Neural progenitor cell (in vitro differentiated cells): ENCODE measurements around the gene TMEM256. TPM values are rescaled to one million over a fixed set of nuclear protein-coding genes. Genes with fewer than 3 reads are reported as not detected.

Source experiments
- DNase-seq: peaks from one replicate; pipeline ENCODE4 v3.0.0-alpha.2; 2016; ENCODE audit warnings: low spot score
- H2AFZ ChIP-seq: fragments of 200-600 bp; sonication (generic); replicated peaks from 2 replicates; pipeline ENCODE4 v1.6.1; 2016; ENCODE audit warnings: antibody characterized with exemption
- H3F3A ChIP-seq: fragments of 200-600 bp; sonication (generic); 2 replicates; pipeline ENCODE4 v1.6.1; 2016; ENCODE audit warnings: antibody characterized with exemption, low read depth
- H3K27ac ChIP-seq: fragments of 200-600 bp; sonication (generic); 2 replicates; pipeline ENCODE4 v1.5.1; 2016; ENCODE audit warnings: mild to moderate bottlenecking
- H3K27me3 ChIP-seq: fragments of 200-600 bp; sonication (generic); 2 replicates; pipeline ENCODE4 v1.6.1; 2016; ENCODE audit warnings: mild to moderate bottlenecking, moderate library complexity
- H3K36me3 ChIP-seq: fragments of 200-600 bp; sonication (generic); 2 replicates; pipeline ENCODE4 v1.5.1; 2016
- H3K4me1 ChIP-seq: fragments of 200-600 bp; sonication (generic); 2 replicates; pipeline ENCODE4 v1.6.1; 2016; ENCODE audit warnings: mixed run types
- H3K4me2 ChIP-seq: fragments of 200-600 bp; sonication (generic); 2 replicates; pipeline ENCODE4 v1.6.1; 2016
- H3K4me3 ChIP-seq: fragments of 200-600 bp; sonication (generic); 2 replicates; pipeline ENCODE4 v1.5.1; 2016
- H3K79me2 ChIP-seq: fragments of 200-600 bp; sonication (generic); 2 replicates; pipeline ENCODE4 v1.6.1; 2016; ENCODE audit warnings: low read depth
- H3K9ac ChIP-seq: fragments of 200-600 bp; sonication (generic); 2 replicates; pipeline ENCODE4 v1.6.1; 2016
- H3K9me3 ChIP-seq: fragments of 200-600 bp; sonication (generic); 2 replicates; pipeline ENCODE4 v1.5.1; 2016; ENCODE audit warnings: low read depth
- H4K20me1 ChIP-seq: fragments of 200-600 bp; sonication (generic); 2 replicates; pipeline ENCODE4 v1.6.1; 2016; ENCODE audit warnings: low read depth
- H3K27ac Mint-ChIP-seq: 3 replicates; pipeline ENCODE4 v1.8.0; 2021; ENCODE audit warnings: mixed read lengths
- H3K27me3 Mint-ChIP-seq: 2 replicates; pipeline ENCODE4 v1.8.0; 2022; ENCODE audit warnings: low read depth, mild to moderate bottlenecking, inconsistent platforms, moderate library complexity, mixed read lengths; ENCODE audit not compliant: insufficient read depth
- H3K36me3 Mint-ChIP-seq: 3 replicates; pipeline ENCODE4 v1.8.0; 2021; ENCODE audit warnings: mixed read lengths
- H3K4me1 Mint-ChIP-seq: 3 replicates; pipeline ENCODE4 v1.8.0; 2021; ENCODE audit warnings: mixed read lengths
- H3K4me3 Mint-ChIP-seq: 3 replicates; pipeline ENCODE4 v1.8.0; 2021; ENCODE audit warnings: mild to moderate bottlenecking, moderate library complexity, mixed read lengths
- H3K9me3 Mint-ChIP-seq: 3 replicates; pipeline ENCODE4 v1.8.0; 2020; ENCODE audit warnings: mixed read lengths
- EZH2 ChIP-seq: fragments of 200-600 bp; sonication (generic); IDR thresholded peaks from 2 replicates; pipeline ENCODE4 v1.6.1; 2017; ENCODE audit warnings: antibody characterized with exemption, mild to moderate bottlenecking, moderate library complexity
- EZH2phosphoT487 ChIP-seq: fragments of 200-600 bp; sonication (generic); IDR thresholded peaks from 2 replicates; pipeline ENCODE4 v1.6.1; 2017; ENCODE audit warnings: antibody characterized with exemption
- total RNA-seq: library from RNA; depleted of rRNA; stranded (reverse); fragments of >200 nt; gene quantifications from 2 replicates; pipeline ENCODE4 v1.2.3, GENCODE V29; 2015; ENCODE audit warnings: low replicate concordance
- TF ChIP-seq, protein P1 (sequence below): fragments of 200-600 bp; sonication (generic); IDR thresholded peaks from 2 replicates; pipeline ENCODE4 v1.5.1; 2017; ENCODE audit warnings: antibody characterized with exemption, mild to moderate bottlenecking

The TMEM256 gene
- total RNA-seq, 1 donor from 2014 or later, result 72.0 TPM

DNA sequence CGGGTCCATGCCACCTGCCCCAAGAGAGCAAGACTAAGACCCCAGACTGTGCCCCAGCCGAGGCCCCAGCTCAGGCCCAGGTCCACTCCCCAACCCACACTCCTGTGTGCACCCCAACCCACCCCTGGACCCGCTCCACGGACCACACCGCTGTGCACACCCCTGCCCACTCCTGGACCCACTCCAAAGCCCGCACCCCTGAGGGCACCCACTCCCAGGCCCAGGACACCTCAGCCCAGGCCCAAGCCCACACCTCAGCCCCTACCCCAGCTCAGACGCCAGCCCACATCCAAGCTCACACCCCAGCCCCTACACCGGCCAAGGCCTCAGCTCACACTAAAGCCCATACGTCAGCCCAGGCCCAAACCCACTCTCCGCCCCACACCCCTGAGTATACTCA lies 25.8 kb upstream of the TMEM256 start:
- no peaks in the 10 kb centered on the region for H3K4me1 ChIP-seq
- no peak for TF ChIP-seq EZH2
- H2AFZ ChIP-seq, result no peak overlapping the region
- Mint-ChIP-seq H3K27me3 (peaks cover 4% of the 10 kb centered on the region), H3K36me3 (no peaks in the 10 kb centered on the region), H3K4me1 (peaks cover 3% of the 10 kb centered on the region), H3K9me3 (no peaks in the 10 kb centered on the region), H3K4me3 (no peak overlapping the region), H3K27ac (no peak overlapping the region)
- no peaks in the 10 kb centered on the region for H3K9me3 ChIP-seq
- no peak overlapping the region for H3K27ac ChIP-seq
- H3K4me3 ChIP-seq, result no peak overlapping the region
- H3K79me2 ChIP-seq, result no peaks in the 10 kb centered on the region
- H4K20me1 ChIP-seq, result no peaks in the 10 kb centered on the region
- no peak overlapping the region for H3K4me2 ChIP-seq
- H3K36me3 ChIP-seq, result no peaks in the 10 kb centered on the region
- no peak overlapping the region for H3K9ac ChIP-seq
- no peaks in the 10 kb centered on the region for H3F3A ChIP-seq
- no peak for DNase-seq
- no peaks in the 10 kb centered on the region for H3K27me3 ChIP-seq

- Mint-ChIP-seq H3K9me3 (no peaks in the 10 kb centered on the region), H3K4me3 (no peak within 1 kb of the TSS), H3K4me1 (peaks cover 3% of the 10 kb centered on the region), H3K27ac (peak within 1 kb of the TSS; percentile 74), H3K27me3 (peaks cover 7% of the 10 kb centered on the region), H3K36me3 (no peaks in the 10 kb centered on the region)
- Histone ChIP-seq H3K27me3 (no peaks in the 10 kb centered on the region), H3K4me3 (no peak within 1 kb of the TSS), H4K20me1 (no peaks in the 10 kb centered on the region), H3K27ac (no peak within 1 kb of the TSS), H3K4me1 (no peaks in the 10 kb centered on the region), H3K79me2 (no peaks in the 10 kb centered on the region), H3K36me3 (no peaks in the 10 kb centered on the region), H3K9ac (no peak within 1 kb of the TSS), H3F3A (no peaks in the 10 kb centered on the region), H2AFZ (no peak within 1 kb of the TSS), H3K9me3 (no peaks in the 10 kb centered on the region), H3K4me2 (no peak within 1 kb of the TSS)
- TF ChIP-seq, protein P1, sequence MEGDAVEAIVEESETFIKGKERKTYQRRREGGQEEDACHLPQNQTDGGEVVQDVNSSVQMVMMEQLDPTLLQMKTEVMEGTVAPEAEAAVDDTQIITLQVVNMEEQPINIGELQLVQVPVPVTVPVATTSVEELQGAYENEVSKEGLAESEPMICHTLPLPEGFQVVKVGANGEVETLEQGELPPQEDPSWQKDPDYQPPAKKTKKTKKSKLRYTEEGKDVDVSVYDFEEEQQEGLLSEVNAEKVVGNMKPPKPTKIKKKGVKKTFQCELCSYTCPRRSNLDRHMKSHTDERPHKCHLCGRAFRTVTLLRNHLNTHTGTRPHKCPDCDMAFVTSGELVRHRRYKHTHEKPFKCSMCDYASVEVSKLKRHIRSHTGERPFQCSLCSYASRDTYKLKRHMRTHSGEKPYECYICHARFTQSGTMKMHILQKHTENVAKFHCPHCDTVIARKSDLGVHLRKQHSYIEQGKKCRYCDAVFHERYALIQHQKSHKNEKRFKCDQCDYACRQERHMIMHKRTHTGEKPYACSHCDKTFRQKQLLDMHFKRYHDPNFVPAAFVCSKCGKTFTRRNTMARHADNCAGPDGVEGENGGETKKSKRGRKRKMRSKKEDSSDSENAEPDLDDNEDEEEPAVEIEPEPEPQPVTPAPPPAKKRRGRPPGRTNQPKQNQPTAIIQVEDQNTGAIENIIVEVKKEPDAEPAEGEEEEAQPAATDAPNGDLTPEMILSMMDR, result no peak
- DNase-seq, result no peak
Measured at GRCh38 chr17:7428557-7428956, 24.7 kb upstream of the TMEM256 start, which contains the start of gene SPEM3. Gene SPEM3 (plus strand): TSS chr17:7428857. CDS start chr17:7428903, 46 bp downstream.

DNA sequence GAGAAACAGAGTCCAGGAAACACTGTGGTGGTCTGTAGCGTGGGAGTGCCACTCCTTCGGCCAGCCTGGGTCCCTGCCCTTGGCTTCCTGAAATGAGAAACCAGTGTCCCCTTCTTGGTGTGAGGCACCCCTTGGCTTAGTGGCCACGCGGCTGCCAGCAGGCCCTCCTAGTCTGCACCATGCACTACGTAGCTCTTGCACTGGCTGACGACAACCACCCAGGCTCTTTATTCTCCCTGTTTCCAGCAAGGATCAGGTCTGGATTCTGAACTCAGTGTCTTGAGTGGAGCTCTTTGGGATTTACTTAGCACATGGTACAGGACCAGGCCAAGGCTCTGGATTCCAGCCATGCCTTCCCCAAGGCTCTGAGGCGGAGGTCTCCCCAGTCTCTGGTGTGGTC lies 23.7 kb upstream of the TMEM256 start:
- H3K4me1 ChIP-seq, result no peaks in the 10 kb centered on the region
- H3K9ac ChIP-seq, result no peak overlapping the region
- no peak overlapping the region for H3K4me3 ChIP-seq
- Mint-ChIP-seq H3K4me3 (no peak overlapping the region), H3K27ac (peak overlapping the region; percentile 17), H3K36me3 (no peaks in the 10 kb centered on the region), H3K4me1 (peaks cover 3% of the 10 kb centered on the region), H3K27me3 (peaks cover 13% of the 10 kb centered on the region), H3K9me3 (no peaks in the 10 kb centered on the region)
- no peaks in the 10 kb centered on the region for H3K9me3 ChIP-seq
- no peaks in the 10 kb centered on the region for H3K79me2 ChIP-seq
- no peak overlapping the region for H2AFZ ChIP-seq
- no peaks in the 10 kb centered on the region for H3F3A ChIP-seq
- H4K20me1 ChIP-seq, result no peaks in the 10 kb centered on the region
- TF ChIP-seq EZH2, result no peak
- TF ChIP-seq, protein P1, result no peak
- TF ChIP-seq EZH2phosphoT487, result no peak
- no peaks in the 10 kb centered on the region for H3K36me3 ChIP-seq
- H3K27me3 ChIP-seq, result no peaks in the 10 kb centered on the region
- H3K27ac ChIP-seq, result no peak overlapping the region
- H3K4me2 ChIP-seq, result no peak overlapping the region
- DNase-seq, result no peak

GRCh38 chr17:7426896-7427489 lies 23.1 kb upstream of the TMEM256 start:
- DNase-seq, result no peak
- TF ChIP-seq EZH2phosphoT487 (no peak), EZH2 (no peak)
- TF ChIP-seq, protein P1, result no peak
- Histone ChIP-seq H4K20me1 (no peaks in the 10 kb centered on the region), H3K27me3 (no peaks in the 10 kb centered on the region), H3K4me3 (no peak overlapping the region), H3K9me3 (no peaks in the 10 kb centered on the region), H3F3A (no peaks in the 10 kb centered on the region), H3K36me3 (no peaks in the 10 kb centered on the region), H3K79me2 (no peaks in the 10 kb centered on the region), H3K4me2 (no peak overlapping the region), H3K27ac (no peak overlapping the region), H3K9ac (no peak overlapping the region), H3K4me1 (no peaks in the 10 kb centered on the region), H2AFZ (no peak overlapping the region)
- Mint-ChIP-seq H3K9me3 (no peaks in the 10 kb centered on the region), H3K4me3 (no peak overlapping the region), H3K27me3 (peaks cover 17% of the 10 kb centered on the region), H3K4me1 (peaks cover 3% of the 10 kb centered on the region), H3K36me3 (no peaks in the 10 kb centered on the region), H3K27ac (no peak overlapping the region)
